ENCODE results near the gene RAB14. TPM values are rescaled to one million over a fixed set of nuclear protein-coding genes. Genes with fewer than 3 reads are reported as not detected.

RAB14 gene
- total RNA-seq, 1 donor from 2014 or later = 62.2 TPM

- no peak for DNase-seq (ENCODE audit: low read depth, low spot score)
- Mint-ChIP-seq H3K27me3 (ENCODE audit: low read depth) (no peaks in the 10 kb centered on the region), H3K4me1 (peaks cover 54% of the 10 kb centered on the region), H3K27ac (ENCODE audit: unreplicated experiment) (no peak overlapping the region), H3K4me3 (no peak overlapping the region), H3K36me3 (ENCODE audit: low read depth) (no peaks in the 10 kb centered on the region), H3K9me3 (no peaks in the 10 kb centered on the region)
- no peak for TF ChIP-seq CTCF (conservative IDR thresholded peaks at IDR 0.05)
Measured at GRCh38 chr9:121192518-121192917, 9.2 kb downstream of the RAB14 start.

DNA sequence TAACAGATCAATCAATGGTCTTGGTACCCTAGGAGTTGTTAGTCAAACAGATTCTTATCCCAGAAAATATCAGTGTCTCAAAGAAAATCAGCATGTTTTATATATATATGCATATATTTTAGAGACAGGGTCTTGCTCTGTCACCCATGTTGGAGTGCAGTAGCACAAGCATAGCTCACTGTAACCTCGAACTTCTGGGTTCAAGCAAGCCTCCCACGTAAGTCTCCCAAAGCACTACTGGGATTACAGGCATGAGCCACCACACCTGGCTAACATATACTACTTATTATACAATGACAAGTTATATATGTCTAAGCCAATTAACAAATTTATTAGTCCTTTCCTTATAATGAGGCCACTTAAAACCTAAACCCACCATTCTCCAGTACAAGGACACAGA lies 10.4 kb downstream of the RAB14 start:
- Mint-ChIP-seq H3K4me1 (peaks cover 44% of the 10 kb centered on the region), H3K4me3 (no peak overlapping the region), H3K9me3 (no peaks in the 10 kb centered on the region), H3K36me3 (ENCODE audit: low read depth) (no peaks in the 10 kb centered on the region), H3K27ac (ENCODE audit: unreplicated experiment) (no peak overlapping the region), H3K27me3 (ENCODE audit: low read depth) (no peaks in the 10 kb centered on the region)
- no peak for DNase-seq (ENCODE audit: low read depth, low spot score)
- no peak for TF ChIP-seq CTCF (conservative IDR thresholded peaks at IDR 0.05)

GRCh38 chr9:121189660-121190059 lies 12.0 kb downstream of the RAB14 start:
- no peaks in the 10 kb centered on the region for H3K9me3 Mint-ChIP-seq
- H3K27me3 Mint-ChIP-seq (ENCODE audit: low read depth) = no peaks in the 10 kb centered on the region
- no peaks in the 10 kb centered on the region for H3K36me3 Mint-ChIP-seq (ENCODE audit: low read depth)

DNA sequence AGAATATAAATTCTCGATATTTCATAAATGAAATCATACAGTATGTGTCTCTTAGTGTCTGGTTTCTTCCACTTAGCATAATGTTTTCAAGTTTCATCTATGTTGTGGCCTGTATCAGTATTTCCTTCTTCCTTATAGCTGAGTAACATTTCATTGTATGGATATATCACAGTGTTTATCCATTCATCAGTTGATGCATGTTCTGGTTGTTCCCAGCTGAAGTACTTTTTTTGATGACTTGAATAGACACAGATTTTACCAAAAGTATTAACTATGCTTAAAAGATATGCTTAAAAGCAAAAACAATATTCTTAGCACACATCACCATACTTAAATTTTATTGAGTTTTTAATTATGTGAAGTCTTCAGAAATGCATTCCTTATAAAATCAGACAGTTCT lies 12.7 kb downstream of the RAB14 start:
- H3K4me1 Mint-ChIP-seq = peaks cover 33% of the 10 kb centered on the region
- no peak for TF ChIP-seq CTCF (conservative IDR thresholded peaks at IDR 0.05)
- H3K4me3 Mint-ChIP-seq = no peak overlapping the region
- DNase-seq (ENCODE audit: low read depth, low spot score) = no peak
- no peak overlapping the region for H3K27ac Mint-ChIP-seq (ENCODE audit: unreplicated experiment)
- H3K36me3 Mint-ChIP-seq (ENCODE audit: low read depth) = no peaks in the 10 kb centered on the region
- no peaks in the 10 kb centered on the region for H3K27me3 Mint-ChIP-seq (ENCODE audit: low read depth)
- H3K9me3 Mint-ChIP-seq = no peaks in the 10 kb centered on the region

More at GRCh38 chr9:121189660-121190059, 12.0 kb downstream of the RAB14 start:
- no peak for TF ChIP-seq CTCF (conservative IDR thresholded peaks at IDR 0.05)
- no peak overlapping the region for H3K4me3 Mint-ChIP-seq
- DNase-seq (ENCODE audit: low read depth, low spot score) = no peak
- H3K27ac Mint-ChIP-seq (ENCODE audit: unreplicated experiment) = no peak overlapping the region
- H3K4me1 Mint-ChIP-seq = peaks cover 36% of the 10 kb centered on the region

DNA sequence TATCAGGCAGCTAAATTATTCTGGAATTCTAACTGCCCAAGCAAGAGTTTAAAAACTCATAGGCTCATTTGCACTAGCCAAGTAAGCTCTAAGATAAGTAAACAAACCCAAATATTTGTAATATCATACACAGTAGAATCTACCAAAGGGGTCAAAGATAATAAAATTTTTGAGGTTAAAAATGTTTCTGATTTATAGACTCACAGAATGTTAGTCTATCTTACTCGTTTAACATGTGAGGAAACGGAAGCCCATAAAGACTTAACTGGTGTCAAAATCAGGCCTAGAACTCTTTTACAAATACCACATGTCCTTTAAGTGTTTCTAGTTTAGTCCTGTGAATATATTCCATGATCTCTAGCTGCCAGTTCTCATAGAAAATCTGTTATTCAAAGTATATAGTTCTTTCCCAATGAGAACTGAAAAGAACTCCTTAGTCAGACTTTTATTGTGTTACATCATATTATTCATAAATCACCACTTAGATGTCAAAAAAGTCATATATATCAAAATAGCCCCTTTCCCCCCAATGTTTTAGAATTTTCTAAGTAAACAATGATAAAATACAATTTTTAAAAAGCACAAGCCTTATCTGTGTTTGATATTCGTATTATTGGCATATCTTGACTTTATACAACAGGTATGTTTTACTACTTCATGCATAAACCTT lies 13.9 kb downstream of the RAB14 start:
- TF ChIP-seq CTCF (conservative IDR thresholded peaks at IDR 0.05) = no peak
- Mint-ChIP-seq H3K4me3 (no peak overlapping the region), H3K36me3 (ENCODE audit: low read depth) (peaks cover 5% of the 10 kb centered on the region), H3K9me3 (no peaks in the 10 kb centered on the region), H3K27ac (ENCODE audit: unreplicated experiment) (no peak overlapping the region), H3K27me3 (ENCODE audit: low read depth) (no peaks in the 10 kb centered on the region), H3K4me1 (peaks cover 32% of the 10 kb centered on the region)
- DNase-seq (ENCODE audit: low read depth, low spot score) = no peak

Measured in neural crest cell (in vitro differentiated cells).